GM18867 (cell line): ENCODE data around the gene XCL1.
A peak's percentile ranks its signal among the peaks of the same experiment; 100 is the strongest.

Source experiments
- ATAC-seq: cut with Tn5 transposase; IDR thresholded peaks from one replicate; pipeline ENCODE4 v1.9.1; 2021; ENCODE audit warnings: mild to moderate bottlenecking, moderate library complexity; ENCODE audit not compliant: unreplicated experiment

XCL1 gene

GRCh38 chr1:168603501-168604110 is 27.2 kb downstream of the XCL1 start:
- peak; percentile 81 for ATAC-seq

- no peak for ATAC-seq
These were observed 29.0 kb downstream of the XCL1 start for GRCh38 chr1:168605443-168605842.

DNA sequence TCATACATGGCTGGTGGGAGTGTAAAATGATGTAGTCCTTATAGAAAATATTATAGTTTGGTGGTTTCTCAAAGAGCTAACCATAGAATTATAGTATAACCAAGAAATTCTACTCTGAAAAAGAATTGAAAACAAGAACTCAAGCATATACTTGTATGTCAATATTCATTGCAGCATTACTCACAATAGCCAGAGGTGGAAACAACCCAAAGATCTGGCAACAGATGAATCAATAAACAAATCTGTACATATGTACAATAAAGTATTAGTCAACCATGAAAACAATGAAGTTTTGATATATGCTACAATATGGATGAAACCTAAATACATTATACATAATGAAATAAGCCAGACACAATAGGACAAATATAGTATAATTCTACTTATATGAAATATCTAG is 29.7 kb downstream of the XCL1 start:
- ATAC-seq: no peak

GRCh38 chr1:168607872-168608428 is 31.5 kb downstream of the XCL1 start:
- ATAC-seq: no peak

- no peak for ATAC-seq
These were observed 32.7 kb downstream of the XCL1 start for GRCh38 chr1:168608796-168609715.

DNA sequence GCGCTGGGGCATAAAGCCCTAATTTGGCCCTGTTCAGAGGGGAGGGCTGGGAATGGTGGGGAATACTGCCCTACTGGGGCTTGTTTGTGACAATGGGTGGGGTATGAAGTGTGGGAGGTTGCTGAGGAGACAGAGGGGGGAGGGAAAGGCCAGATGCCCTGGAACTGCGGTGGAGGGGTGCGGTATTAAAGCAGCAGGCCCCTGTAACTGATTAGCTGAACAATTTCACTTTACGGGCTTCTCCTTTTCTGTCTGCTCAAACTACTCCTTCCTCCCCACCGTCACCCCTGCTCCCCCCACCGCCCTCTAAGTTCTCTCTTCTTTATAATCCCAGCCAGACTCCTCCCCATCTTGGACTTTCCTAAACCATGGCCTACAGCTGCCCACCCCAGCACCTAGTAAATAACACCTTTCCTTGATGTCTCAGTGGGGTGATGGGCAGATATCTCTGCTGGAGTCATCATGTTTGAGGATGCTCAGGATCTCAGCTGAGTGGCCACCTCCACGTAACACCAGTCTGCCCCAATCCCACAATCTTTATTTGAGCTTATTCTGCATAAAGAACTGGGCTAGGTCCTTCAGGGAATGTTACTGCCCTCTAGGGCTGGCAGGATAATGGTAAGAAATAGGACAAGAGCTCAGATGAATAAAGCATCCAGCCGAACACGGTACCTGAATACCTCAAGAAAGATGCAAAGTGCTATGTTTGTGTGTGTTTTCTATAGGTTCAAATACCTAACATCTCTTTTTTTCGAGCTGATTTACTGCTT is 33.5 kb downstream of the XCL1 start:
- no peak for ATAC-seq

- ATAC-seq: no peak
These were observed 36.6 kb downstream of the XCL1 start for GRCh38 chr1:168613038-168613451.

- no peak for ATAC-seq
These were observed 37.4 kb downstream of the XCL1 start for GRCh38 chr1:168613691-168614231.

DNA sequence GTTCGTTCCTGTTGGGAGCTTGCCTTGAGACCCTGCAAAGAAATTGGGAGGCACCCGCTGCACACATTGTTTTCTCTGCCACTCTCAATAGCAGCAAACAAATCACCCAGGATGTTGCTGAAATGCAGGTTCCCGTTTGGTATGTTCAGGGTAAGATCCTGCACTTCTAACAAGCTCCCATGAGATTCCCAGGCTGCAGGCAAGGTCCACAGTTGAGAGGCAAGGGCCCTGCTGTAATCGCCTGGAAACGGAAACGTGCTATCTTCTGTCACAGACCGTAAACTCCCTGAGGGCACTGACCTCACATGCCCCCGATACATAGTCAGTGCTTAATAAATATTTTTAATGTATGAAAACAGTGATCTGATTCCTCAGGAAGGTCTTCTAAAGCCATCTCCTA is 37.8 kb downstream of the XCL1 start:
- no peak for ATAC-seq

- no peak for ATAC-seq
These were observed 39.6 kb downstream of the XCL1 start for GRCh38 chr1:168615965-168616364.

- no peak for ATAC-seq
These were observed 41.8 kb downstream of the XCL1 start for GRCh38 chr1:168617974-168618750.

- ATAC-seq: no peak
These were observed 42.5 kb downstream of the XCL1 start for GRCh38 chr1:168618886-168619285.

GRCh38 chr1:168621356-168621755 is 45.0 kb downstream of the XCL1 start:
- no peak for ATAC-seq

GRCh38 chr1:168623003-168623828 is 46.8 kb downstream of the XCL1 start:
- no peak for ATAC-seq

GRCh38 chr1:168623831-168624230 is 47.4 kb downstream of the XCL1 start:
- ATAC-seq: no peak

GRCh38 chr1:168626326-168626725 is 49.9 kb downstream of the XCL1 start:
- ATAC-seq: no peak

DNA sequence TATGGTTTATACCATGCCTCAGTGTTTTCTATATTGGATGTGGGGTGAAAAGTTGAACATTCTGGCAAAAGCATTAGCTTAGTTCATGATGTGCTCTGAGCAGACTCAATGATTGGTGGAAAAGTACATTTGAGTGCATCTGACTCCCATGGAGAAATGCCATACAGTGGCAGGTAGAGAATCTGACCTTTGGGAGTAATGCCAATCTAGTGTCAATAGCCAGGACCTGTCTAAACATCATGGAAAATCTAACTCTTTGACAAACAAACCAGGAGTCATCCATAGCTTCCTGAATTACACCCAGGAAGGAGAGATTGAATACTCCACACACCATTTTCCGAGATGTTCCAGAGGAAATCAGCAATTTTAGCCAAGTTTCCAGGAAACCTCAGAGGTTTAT is 51.0 kb downstream of the XCL1 start:
- no peak for ATAC-seq

DNA sequence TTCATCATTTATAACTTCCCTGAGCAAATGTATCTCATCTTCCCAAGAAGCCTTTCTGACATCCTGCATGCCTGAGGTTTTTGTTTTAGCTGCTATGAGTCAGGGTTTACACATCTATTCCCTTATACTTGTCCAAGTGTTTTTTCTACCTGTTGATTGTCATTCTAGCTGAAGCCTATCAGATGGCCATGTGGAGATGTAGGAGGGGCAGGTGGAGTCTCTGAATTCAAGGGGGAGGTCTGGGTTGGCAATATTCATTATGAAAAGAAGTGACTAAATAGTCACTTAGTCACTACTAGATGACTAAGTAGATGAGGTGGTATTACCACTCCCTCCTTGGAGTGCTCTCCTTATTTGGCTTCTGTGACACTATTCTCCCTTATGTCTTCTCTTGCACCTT is 52.4 kb downstream of the XCL1 start:
- no peak for ATAC-seq

- no peak for ATAC-seq
These were observed 53.1 kb downstream of the XCL1 start for GRCh38 chr1:168629466-168629865.
